GM18861 (cell line): ENCODE results near the gene CNNM1.

ENCODE experiments used
- ATAC-seq: cut with Tn5 transposase; IDR thresholded peaks from one replicate; pipeline ENCODE4 v1.9.1; 2021; ENCODE audit not compliant: unreplicated experiment

Gene CNNM1

DNA sequence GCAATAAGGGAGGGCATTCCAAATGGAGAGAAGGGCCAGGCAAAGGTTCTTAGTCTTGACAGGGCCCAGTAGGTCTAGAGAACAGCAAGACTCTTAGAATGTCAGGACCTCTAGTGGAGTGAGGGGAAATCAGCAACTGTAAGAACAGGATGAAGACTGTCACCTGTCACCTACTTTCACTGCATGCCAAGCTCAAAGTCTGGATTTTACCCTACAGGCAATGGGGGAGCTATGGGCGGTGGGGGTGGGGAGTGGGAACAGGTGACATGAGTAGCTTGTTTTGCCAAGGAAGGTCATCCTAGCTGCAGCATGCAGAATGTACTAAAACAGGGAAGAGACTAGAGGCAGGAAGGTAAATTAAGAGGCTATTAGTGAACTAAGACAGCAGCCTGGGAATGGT, 82.9 kb downstream of the CNNM1 start:
- ATAC-seq = no peak

DNA sequence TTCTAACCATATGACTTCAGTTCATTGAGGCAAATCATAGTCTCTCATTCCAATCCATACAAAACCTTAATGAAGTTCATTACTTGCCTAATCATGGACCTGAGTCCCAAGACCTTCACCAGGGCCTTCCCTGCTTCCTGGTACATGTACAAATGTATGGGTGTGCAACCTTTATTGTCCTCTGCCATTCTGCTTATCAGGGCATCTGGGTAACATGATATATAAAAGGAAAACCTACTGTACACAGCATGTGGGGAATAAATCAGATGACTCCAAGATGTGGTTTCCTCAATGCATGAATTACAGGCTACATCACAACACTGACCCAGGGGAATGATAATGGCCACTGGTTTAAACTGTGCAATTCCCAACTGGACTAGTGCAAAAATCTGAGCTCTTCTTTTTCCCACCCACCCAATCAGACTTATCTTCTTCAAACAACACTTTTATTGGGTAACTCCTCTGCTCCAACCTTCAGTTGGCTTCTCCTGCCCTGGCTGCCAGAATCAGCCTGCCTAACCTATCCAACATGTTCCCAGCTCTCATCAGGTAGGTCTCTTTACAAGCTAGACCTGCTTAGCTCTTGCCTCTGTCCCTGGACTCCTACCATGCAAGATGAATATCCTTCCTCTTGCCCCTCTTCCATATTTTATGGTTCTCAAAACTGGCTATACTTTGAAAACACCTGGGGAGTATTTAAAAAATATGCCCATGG, 89.9 kb downstream of the CNNM1 start:
- ATAC-seq = no peak

DNA sequence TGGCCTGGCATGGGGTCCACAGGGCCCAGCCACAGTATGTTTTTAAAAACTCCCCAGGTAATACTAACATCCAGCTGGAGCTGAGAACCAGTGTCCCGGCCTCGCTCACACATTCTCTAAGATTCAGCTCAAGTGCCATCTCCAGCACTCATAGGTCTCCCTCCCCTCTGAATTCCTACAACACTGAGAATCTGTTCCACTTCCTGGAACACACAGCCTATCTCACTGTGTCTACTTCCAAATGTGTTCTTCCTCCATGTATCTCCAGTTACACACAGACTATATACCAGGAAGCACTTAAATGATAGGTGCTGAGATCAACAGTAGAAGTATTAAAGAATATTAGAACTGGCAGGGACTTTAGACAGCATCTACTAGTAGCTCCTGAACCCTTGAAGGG, 90.5 kb downstream of the CNNM1 start:
- ATAC-seq = no peak

- no peak for ATAC-seq
Measured at GRCh38 chr10:99421233-99421739, 92.1 kb downstream of the CNNM1 start.

- no peak for ATAC-seq
Measured at GRCh38 chr10:99422529-99423096, 93.5 kb downstream of the CNNM1 start.

- ATAC-seq = no peak
Measured at GRCh38 chr10:99424656-99425055, 95.5 kb downstream of the CNNM1 start.

- no peak for ATAC-seq
Measured at GRCh38 chr10:99425204-99425603, 96.0 kb downstream of the CNNM1 start.

- ATAC-seq = no peak
Measured at GRCh38 chr10:99426689-99427088, 97.5 kb downstream of the CNNM1 start.

GRCh38 chr10:99427566-99428190, 98.5 kb downstream of the CNNM1 start:
- ATAC-seq = no peak

DNA sequence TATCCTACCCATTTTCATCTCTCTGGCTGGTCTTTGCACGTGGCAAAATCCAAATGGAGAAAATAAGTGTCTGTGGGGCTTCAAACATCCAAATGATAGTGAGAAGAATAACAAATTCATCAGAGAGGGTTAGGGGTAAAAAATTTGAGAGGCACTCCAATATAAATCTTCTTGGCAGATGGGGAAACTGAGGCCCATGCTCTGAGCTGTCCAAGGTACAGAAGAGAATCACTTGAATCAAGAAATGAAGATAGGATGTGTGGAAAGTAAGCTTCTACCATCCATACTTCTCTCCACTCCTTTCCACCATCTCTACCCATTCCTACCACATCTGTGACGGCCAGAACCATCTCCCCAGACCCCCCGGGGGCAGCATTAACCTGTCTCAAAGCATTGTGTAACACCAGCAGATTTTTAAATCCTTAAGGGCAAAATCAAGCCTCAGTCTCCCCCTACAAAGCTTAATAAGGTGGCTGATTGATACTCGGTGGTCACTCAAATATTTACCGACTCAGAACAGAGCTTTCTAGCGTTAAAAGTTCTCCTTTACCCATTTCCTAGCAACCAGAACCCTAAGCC, 100.5 kb downstream of the CNNM1 start:
- no peak for ATAC-seq

GRCh38 chr10:99430116-99430450, 100.9 kb downstream of the CNNM1 start:
- no peak for ATAC-seq

- ATAC-seq = peak; percentile 94
Measured at GRCh38 chr10:99430451-99431189, 101.5 kb downstream of the CNNM1 start, which contains the start of gene GOT1. TSS of gene GOT1 (minus strand) at chr10:99430624. CDS start at chr10:99430565, 59 bp downstream.

DNA sequence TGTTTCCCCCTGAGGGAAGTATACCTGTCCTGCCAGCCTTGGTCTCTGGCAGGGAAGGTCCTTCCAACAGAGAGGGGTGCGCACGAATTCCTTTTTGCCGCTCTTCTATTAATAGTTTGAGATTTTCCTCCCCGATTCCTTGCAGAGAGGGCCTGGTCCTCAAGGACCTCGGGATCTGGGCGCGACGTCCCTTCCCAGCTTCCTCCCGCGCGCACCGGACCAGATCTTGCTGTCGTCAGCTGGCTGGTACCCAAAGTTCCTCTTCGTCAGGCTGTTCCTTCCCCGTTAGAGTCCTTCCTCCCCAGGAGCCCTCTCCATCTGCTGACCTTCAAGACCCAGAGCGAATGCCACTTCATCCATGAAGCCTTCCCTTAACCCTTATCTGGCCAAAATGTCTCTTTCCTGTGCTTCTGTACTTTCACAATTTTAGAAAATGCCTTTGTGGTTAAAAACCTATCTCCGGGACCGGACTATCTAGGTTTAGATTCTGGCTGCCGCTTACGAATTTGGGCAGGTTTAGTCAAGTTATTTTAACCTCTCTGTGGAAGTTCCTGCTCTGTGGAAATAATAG, 102.1 kb downstream of the CNNM1 start:
- no peak for ATAC-seq

DNA sequence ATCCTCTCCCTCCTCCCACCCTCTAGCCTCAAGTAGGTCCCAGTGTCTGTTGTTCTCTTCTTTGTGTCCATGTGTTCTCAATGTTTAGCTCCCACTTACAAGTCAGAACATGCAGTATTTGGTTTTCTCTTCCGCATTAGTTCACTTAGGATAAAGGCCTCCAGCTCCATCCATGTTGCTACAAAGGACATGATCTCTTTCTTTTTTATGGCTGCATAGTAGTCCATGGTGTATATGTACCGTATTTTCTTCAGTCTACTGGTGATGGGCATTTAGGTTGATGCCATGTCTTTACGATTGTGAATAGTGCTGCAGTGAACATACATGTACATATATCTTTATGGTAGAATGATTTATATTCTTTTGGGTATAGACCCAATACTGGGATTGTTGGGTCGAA, 102.9 kb downstream of the CNNM1 start:
- ATAC-seq = no peak

DNA sequence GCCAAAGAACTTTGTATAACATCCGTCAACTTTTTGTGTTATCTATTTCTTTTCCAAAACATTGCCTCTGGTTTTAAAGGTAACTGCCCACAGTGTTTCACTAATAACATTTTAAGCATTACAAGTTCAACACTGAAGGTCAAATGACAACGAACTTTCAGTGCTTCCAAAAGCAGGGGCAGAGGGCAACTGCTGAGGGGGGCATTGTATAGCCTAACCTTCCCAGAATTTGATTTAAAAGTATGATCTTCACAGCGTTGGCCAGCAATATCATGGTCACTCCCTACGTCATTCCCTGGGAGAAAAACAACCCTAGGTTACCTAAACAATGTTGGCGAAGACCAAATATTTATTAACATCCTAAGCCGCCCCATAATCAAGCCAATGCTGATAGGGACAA, 103.7 kb downstream of the CNNM1 start:
- ATAC-seq = no peak

DNA sequence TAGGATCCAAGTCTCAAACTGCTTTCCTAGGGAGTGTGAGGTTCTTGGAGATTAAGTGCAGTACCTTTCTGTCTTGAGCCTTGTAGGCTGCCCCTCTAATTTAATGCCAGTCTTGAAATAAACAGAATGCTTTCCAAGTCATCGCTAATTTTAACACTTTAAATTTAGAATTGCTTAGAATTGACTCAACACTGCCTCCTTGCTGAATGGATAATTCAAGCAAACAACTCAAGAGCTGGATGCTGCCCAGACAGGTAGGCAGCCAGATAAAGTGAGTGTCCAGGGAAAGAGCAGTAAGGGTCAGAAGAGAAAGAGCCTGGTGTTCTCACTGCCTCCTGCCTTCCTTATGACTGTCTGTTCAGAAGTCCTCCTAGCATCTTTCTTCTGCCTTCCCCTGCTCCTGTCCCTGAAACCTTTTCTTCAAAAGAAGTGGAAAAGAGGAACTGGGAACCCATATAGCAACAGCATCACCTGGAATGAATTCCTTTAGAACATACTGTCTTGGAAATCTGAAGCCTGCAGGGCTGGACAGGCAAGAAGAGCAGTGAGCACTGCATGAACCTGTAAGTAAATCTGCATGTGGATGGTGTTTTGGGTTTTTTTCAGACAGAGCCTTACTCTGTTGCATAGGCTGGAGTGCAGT, 104.3 kb downstream of the CNNM1 start:
- no peak for ATAC-seq

GRCh38 chr10:99435986-99436638, 107.0 kb downstream of the CNNM1 start:
- peak; percentile 60 for ATAC-seq

DNA sequence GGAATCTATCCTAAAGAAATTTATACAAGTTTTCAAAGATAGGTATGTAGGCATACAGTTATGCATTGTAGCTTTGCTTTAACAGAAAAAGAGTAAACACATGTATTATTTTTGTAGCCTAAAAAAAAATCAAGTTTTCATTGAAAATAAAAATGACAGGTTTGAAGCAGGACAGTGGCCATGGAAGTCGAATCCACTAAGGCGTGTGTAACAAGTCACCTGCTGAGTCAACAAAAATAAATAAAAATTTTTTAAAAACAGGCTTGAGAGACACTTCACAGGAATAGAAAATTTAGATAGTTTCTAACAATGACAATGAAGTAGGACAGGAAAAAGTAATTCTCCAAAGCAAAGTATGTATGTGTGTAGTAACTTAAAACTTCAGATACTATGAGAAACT, 109.7 kb downstream of the CNNM1 start:
- ATAC-seq = no peak

GRCh38 chr10:99442394-99442793, 113.2 kb downstream of the CNNM1 start:
- no peak for ATAC-seq

- ATAC-seq = no peak
Measured at GRCh38 chr10:99443500-99443899, 114.3 kb downstream of the CNNM1 start.
